ENCODE results near the gene POLR1E.
A peak's percentile ranks its signal among the peaks of the same experiment; 100 is the strongest.
"Not testable (repeated sequence)": the region's sequence is repeated elsewhere in the genome, so short reads cannot be mapped to it uniquely, and the experiment has no call there.

The POLR1E gene

DNA sequence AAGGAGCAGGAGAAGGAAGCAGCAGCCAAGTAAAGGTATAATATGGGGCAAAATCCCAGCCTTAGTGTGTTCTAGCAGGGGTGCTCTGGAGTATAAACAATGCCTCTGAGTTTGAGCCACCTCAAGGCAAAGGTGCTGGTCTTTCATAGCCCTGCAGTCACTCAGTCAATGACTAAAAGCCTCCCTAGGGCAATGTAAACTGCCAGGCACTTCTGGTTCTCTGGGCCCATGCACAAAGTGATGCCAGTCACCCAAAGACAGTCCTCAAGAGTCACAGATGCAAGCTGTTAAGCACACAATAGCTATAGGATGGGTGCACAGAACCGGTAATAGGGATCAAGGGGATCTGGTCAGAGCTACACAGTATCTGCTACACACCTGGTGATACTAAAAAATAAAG is 33.1 kb upstream of the POLR1E start:
- Histone ChIP-seq H3K9ac (ENCODE audit: low read depth, low read length) (no peak overlapping the region), H3K4me1 (ENCODE audit: insufficient read depth, low read length) (no peaks in the 10 kb centered on the region), H3K36me3 (ENCODE audit: insufficient read depth, low read length) (peaks cover 2% of the 10 kb centered on the region; the same call in 1 of the 2 replicates), H3K9me3 (ENCODE audit: control insufficient read depth, insufficient read depth, low read length) (no peaks in the 10 kb centered on the region)

DNA sequence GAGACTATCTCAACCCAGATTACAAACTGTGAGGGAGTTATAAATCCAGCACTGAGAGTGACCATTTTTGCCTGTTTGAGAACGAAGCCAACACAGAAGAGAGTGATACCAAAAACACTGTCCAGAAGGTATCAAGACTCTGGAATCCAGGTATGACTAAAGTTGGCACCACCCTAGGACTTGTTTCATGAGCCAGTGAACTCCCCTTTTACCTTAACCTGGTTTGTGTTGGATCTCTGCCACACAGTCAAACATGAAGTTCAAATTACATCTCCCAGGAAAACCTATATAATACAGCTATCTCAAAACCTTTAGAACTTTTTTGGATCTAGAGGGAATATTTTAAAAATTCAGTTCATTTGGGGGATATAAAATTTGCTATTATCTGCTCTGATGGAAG is 31.9 kb upstream of the POLR1E start:
- no peak overlapping the region for H3K9ac ChIP-seq (ENCODE audit: low read depth, low read length)
- no peaks in the 10 kb centered on the region for H3K4me1 ChIP-seq (ENCODE audit: insufficient read depth, low read length)
- H3K9me3 ChIP-seq (ENCODE audit: control insufficient read depth, insufficient read depth, low read length), result no peaks in the 10 kb centered on the region
- H3K36me3 ChIP-seq (ENCODE audit: insufficient read depth, low read length), result peaks cover 2% of the 10 kb centered on the region; the same call in 1 of the 2 replicates

DNA sequence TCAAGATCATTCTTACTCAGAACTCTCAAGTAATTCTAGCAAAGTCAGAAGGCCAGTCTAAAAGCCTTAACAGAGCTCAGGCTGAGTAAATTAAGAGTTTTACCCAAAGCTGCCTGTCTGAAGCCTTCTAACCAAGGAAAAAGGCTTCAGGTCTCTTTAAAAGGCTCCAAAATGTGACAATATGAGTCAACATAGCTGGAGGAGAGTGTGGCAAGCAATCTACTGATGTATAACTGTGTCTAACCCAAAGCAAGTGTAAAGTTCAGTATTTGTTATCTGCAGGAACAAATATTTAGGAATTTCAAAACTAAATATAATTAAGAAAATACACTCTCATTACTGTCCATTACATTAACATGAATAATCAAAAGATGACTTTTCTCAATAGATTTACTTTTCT is 31.5 kb upstream of the POLR1E start:
- H3K9ac ChIP-seq (ENCODE audit: low read depth, low read length), result no peak overlapping the region

DNA sequence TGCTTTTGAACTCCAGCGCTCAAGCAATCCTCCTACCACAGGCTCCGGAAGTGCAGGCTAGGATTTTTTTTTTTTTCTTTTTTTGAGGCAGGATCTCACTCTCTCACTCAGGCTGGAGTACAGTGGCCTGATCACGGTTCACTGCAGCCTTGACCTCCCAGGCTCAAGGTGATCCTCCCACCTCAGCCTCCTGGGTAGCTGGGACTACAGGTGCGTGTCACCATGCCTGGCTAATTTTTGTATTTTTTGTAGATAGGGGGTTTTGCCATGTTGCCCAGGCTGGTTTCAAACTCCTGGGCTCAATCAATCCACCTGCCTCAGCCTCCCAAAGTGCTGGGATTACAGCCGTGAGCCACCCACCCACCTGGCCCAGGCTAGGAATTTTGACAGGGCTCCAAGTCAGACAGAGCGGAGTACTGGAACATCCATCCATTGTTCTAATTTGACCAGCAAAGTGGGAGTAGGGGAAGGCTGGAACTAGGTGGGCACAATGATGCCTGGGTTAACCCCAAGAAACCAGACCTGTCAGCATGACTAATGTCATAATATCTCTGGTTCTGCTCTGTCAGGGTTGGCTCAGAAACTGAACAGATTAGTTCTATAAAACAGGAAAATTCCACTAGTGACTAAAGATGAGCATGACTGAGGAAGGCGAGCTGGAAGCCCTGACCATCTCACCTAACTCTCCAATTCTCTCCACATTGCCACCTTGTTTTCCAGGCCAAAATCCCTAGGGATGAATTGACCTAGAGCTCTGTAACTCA is 29.7 kb upstream of the POLR1E start:
- Histone ChIP-seq H3K4me1 (ENCODE audit: insufficient read depth, low read length) (no peaks in the 10 kb centered on the region), H3K36me3 (ENCODE audit: insufficient read depth, low read length) (no peaks in the 10 kb centered on the region)

More for the DNA sequence above, 31.5 kb upstream of the POLR1E start:
- no peaks in the 10 kb centered on the region for H3K9me3 ChIP-seq (ENCODE audit: control insufficient read depth, insufficient read depth, low read length)
- peaks cover 1% of the 10 kb centered on the region; the same call in 1 of the 2 replicates for H3K36me3 ChIP-seq (ENCODE audit: insufficient read depth, low read length)
- H3K4me1 ChIP-seq (ENCODE audit: insufficient read depth, low read length), result no peaks in the 10 kb centered on the region

DNA sequence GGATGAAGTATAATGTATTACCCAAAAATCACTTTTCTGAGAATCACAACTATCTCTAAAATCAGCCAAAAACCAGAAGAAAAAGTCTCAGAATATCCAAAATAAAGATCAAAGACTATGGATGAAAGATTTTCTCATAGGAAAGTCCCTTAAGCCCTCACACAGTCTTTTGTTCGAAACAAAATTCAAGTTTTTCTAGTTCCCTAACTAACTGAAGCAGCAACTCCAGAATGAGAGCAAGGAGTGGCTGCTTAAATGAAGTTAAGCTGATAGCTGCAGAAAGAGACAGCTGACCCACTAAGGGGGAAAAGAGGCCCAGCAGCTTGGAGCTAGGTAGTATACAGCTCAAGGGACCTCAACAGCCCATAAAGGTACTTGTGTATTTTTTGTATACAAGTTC is 28.9 kb upstream of the POLR1E start:
- Histone ChIP-seq H3K36me3 (ENCODE audit: insufficient read depth, low read length) (no peaks in the 10 kb centered on the region), H3K9ac (ENCODE audit: low read depth, low read length) (no peak overlapping the region), H3K9me3 (ENCODE audit: control insufficient read depth, insufficient read depth, low read length) (no peaks in the 10 kb centered on the region), H3K4me1 (ENCODE audit: insufficient read depth, low read length) (no peaks in the 10 kb centered on the region)

More for the DNA sequence above, 29.7 kb upstream of the POLR1E start:
- no peak overlapping the region for H3K9ac ChIP-seq (ENCODE audit: low read depth, low read length)
- no peaks in the 10 kb centered on the region for H3K9me3 ChIP-seq (ENCODE audit: control insufficient read depth, insufficient read depth, low read length)

DNA sequence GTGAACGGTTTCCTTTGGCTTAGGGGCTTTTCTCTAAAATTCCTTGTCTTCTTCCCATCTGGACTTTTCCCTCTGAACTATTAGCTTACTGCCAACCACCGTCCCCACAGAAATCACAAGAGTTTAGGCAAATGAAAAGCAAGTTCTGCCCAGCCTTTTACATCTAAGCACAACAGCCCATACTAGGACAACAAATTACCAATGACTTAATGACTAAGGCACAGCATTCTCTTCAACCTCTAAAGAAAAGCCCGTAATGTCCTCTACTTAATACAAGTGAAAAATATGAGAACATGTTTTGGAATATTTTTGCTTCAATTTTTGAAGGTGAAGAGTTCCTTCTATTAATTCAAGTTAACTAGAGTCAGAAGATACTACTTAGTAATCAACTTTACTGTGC is 21.7 kb upstream of the POLR1E start:
- no peaks in the 10 kb centered on the region for H3K36me3 ChIP-seq (ENCODE audit: insufficient read depth, low read length)
- peaks cover 9% of the 10 kb centered on the region for H3K4me1 ChIP-seq (ENCODE audit: insufficient read depth, low read length)
- peak overlapping the region; percentile 93 for H3K9ac ChIP-seq (ENCODE audit: low read depth, low read length)
- H3K9me3 ChIP-seq (ENCODE audit: control insufficient read depth, insufficient read depth, low read length), result no peaks in the 10 kb centered on the region

DNA sequence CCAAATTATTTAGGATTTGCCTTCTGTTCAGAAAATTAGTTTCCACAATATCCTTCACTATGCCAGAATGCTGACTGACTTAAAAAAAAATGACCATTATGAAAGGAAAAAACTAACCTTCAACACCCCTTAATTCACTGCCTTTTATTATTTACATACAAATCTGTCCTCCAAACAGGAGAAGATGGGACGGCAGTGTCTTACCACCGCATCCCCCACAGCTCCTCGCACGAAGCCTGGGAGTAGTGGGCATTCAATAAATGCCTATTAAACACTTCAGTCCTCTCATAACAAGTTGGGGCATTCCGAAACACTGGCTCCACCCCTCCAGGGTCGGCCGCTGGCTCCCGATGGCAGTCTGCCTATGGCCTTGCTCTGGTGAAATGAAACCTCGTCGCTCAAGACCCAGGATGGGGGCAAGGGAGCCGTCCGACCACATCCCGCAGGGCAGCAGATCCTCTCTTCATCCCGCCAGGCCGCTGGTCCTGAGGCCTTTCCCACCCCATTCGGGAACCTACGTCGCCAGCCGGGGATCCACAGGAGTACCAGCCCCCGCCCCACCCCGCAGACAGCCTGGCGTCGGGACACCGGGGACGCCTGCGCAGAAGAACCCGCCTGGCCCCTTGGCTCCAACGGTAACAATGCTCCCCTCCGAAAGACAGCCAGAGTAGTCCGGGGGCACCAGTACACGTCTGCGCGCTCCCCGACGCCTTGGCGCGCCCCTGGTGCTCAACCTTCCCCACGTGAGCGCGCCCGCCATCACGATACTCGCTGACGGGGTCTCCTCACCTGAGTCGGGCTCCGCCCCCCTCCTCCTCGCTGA is 21.1 kb upstream of the POLR1E start:
- Histone ChIP-seq H3K9me3 (ENCODE audit: control insufficient read depth, insufficient read depth, low read length) (no peaks in the 10 kb centered on the region), H3K9ac (ENCODE audit: low read depth, low read length) (peak overlapping the region; percentile 93), H3K36me3 (ENCODE audit: insufficient read depth, low read length) (no peaks in the 10 kb centered on the region), H3K4me1 (ENCODE audit: insufficient read depth, low read length) (peaks cover 9% of the 10 kb centered on the region)

DNA sequence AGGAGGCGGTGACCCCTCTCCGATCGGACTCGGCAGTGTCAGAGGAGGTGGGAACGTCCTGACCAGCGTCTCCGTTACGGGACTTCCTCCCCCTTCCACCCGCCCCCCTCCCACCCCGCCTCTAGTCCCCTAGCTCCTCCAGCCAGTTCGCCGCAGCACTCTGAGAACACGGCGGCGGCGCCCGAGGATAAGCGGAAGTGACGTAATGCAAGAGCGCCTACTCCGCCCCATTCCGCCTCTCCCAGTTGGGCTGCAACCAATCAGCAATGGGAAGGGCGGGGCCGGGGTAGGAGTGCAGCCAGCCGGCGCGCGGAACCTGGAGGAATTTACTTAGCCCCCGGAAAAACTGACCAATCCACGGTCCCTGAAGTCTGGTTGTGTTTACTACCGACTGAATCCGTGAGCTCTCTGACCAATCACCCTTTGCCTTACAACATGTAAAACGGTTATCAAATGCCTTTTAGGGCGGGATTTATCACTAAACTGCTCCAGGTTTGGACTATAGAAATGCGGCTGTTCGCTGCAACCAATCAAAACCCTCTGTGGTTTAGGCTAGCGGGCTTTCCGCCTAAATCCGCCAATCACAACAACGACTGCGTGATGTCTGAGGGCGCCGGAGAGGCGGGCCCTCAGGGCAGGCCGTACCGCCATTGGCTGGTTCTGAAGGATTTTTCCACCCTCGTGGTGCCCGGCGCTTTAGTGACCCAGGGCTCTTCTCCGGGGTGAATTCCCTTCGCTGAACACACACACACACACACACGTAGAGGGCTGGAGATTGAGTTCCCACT is 20.3 kb upstream of the POLR1E start, which contains the start of gene ZBTB5:
Gene ZBTB5 (minus strand): TSS at position 202 of the 788 bp plus-strand sequence. CDS start 22,899 bp downstream, outside the sequence.
- H3K9ac ChIP-seq (ENCODE audit: low read depth, low read length), result peak within 1 kb of the TSS; percentile 93
- H3K4me1 ChIP-seq (ENCODE audit: insufficient read depth, low read length), result peaks cover 9% of the 10 kb centered on the region
- no peaks in the 10 kb centered on the region for H3K36me3 ChIP-seq (ENCODE audit: insufficient read depth, low read length)
- H3K9me3 ChIP-seq (ENCODE audit: control insufficient read depth, insufficient read depth, low read length), result no peaks in the 10 kb centered on the region

DNA sequence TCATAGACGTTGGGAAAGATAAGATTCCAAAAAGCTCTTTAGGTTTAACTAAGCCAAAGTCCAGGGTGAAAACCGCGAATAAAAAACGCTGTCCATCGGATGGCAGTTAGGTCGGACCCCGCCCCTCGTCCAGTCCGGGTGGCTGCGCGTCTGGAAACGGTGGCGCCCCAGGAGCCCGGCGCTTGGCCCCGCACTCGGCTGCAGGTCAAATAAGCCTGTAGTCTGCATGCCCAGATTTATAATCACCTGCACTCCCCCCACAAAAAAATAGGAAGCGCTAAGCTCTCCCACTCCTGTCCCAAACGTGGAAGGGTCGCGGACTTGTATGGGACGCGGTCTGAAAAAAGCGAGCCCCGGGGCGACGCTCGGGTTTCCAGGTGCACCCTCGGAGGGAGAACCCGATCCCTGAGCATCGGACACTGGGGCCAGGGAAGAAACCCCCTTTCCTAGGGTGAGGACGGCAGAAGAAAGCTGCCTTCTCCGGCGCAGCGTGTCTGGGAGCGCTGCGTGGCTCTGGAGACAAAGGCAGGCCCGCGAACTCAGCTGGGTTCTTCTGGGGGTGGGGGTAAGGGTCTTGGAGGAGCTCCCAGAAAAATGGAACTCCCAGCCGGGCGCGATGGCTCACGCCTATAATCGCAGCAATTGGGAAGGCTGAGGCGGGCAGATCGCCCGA is 19.6 kb upstream of the POLR1E start:
- Histone ChIP-seq H3K9ac (ENCODE audit: low read depth, low read length) (peak overlapping the region; percentile 72), H3K9me3 (ENCODE audit: control insufficient read depth, insufficient read depth, low read length) (no peaks in the 10 kb centered on the region), H3K36me3 (ENCODE audit: insufficient read depth, low read length) (no peaks in the 10 kb centered on the region), H3K4me1 (ENCODE audit: insufficient read depth, low read length) (peaks cover 12% of the 10 kb centered on the region)

DNA sequence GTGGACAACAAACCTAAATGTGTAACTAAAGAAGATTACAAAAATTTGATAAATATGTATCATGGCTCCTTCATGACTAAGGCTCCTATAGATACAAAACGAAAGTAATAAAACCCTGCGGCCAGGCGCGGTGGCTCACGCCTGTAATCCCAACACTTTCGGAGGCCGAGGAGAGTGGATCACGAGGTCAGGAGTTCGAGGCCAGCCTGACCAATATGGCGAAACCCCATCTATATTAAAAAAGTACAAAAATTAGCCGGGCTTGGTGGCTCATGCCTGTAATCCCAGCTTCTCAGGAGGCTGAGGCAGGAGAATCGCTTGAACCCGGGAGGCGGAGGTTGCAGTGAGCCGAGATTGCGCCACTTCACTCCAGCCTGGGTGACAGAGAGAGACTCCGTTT is 18.2 kb upstream of the POLR1E start:
- not testable (repeated sequence) for H3K9me3 ChIP-seq (ENCODE audit: control insufficient read depth, insufficient read depth, low read length); H3K36me3 ChIP-seq (ENCODE audit: insufficient read depth, low read length)
- H3K4me1 ChIP-seq (ENCODE audit: insufficient read depth, low read length), result peaks cover 20% of the 10 kb centered on the region
- peak overlapping the region; percentile 72; the same call in 1 of the 2 replicates for H3K9ac ChIP-seq (ENCODE audit: low read depth, low read length)

DNA sequence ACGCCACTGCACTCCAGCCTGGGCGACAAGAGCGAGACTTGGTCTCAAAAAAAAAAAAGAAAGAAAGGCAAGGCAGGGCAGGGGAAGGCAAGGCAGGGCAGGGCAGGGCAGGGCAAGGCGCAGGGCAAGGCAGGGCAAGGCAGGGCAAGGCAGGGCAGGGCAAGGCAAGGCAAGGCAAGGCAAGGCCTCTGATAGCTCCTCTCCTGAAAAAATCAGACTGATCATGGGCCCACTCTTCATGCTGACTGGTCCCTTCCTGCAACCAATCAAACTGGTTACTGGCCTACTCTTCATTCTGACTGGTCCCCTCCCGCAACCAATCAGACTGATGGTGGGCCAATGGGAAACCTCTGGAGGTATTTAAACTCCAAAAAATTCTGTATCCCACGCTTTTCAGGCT is 17.1 kb upstream of the POLR1E start:
- H3K4me1 ChIP-seq (ENCODE audit: insufficient read depth, low read length), result 0 out of 2 replicates have a peak, but pooled peaks cover 16% of the 10 kb centered on the region
- H3K36me3 ChIP-seq (ENCODE audit: insufficient read depth, low read length), result no peaks in the 10 kb centered on the region
- peak overlapping the region; percentile 72; the same call in 1 of the 2 replicates for H3K9ac ChIP-seq (ENCODE audit: low read depth, low read length)
- no peaks in the 10 kb centered on the region for H3K9me3 ChIP-seq (ENCODE audit: control insufficient read depth, insufficient read depth, low read length)

DNA sequence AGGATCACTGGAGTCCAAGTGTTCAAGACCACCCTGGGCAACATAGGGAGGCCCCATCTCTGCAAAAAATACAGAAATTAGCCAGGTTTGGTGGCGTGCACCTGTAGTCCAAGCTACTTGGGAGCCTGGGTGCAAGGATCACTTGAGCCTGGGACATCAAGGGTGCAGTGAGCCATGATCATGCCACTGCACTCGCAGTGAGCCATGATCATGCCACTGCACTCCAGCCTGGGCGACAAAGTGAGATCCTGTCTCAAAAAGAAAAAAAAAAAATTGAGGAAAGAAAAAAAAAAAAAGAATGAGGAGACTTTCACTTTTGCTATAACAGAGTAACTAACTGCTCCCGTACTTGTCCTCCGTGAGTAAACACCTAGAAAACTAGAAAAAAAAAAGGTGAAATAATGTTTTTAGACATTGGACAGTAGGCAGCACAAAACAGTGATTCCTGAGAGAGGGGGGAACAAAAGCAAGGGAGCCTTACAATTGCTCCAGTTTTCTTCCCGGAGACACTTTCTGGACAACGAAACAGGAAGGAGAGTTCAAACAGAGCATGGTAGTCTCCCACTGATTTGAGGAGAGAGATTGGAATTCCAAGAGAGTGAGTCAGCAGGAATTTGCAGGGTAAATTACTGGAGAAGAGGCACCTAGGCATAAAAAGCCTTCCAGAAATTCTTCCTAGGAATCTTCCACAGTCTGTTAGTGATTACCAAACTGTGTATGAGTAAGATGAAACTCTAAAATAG is 13.6 kb upstream of the POLR1E start:
- H3K4me1 ChIP-seq (ENCODE audit: insufficient read depth, low read length), result 0 out of 2 replicates have a peak, but pooled peaks cover 15% of the 10 kb centered on the region
- peak overlapping the region; percentile 52 for H3K9ac ChIP-seq (ENCODE audit: low read depth, low read length)
- H3K9me3 ChIP-seq (ENCODE audit: control insufficient read depth, insufficient read depth, low read length), result peaks cover 10% of the 10 kb centered on the region
- H3K36me3 ChIP-seq (ENCODE audit: insufficient read depth, low read length), result no peaks in the 10 kb centered on the region

DNA sequence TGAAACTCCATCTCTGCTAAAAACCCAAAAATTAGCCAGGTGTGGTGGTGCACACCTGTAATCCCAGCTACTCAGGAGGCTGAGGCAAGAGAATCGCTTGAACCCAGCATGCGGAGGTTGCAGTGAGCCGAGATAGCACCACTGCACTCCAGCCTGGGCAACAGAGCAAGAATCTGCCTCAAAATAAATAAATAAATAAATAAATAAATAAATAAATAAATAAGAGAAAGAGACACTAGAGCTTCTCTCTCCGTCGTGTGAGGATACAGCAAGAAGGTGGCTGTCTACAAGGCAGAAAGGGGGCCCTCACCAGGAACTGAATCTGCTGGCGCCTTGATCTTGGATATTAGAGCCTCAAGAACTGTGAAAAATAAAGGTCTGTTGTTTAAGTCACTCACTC is 11.8 kb upstream of the POLR1E start:
- H3K36me3 ChIP-seq (ENCODE audit: insufficient read depth, low read length); H3K9ac ChIP-seq (ENCODE audit: low read depth, low read length): not testable (repeated sequence)
- 0 out of 2 replicates have a peak, but pooled peaks cover 15% of the 10 kb centered on the region for H3K4me1 ChIP-seq (ENCODE audit: insufficient read depth, low read length)

More for the DNA sequence above, 11.8 kb upstream of the POLR1E start:
- not testable (repeated sequence) for H3K9me3 ChIP-seq (ENCODE audit: control insufficient read depth, insufficient read depth, low read length)

All from ES-I3 (cell line).